GM19452 (cell line): ENCODE data around the gene DHRS3.

Experiments used
- ATAC-seq: cut with Tn5 transposase; IDR thresholded peaks from one replicate; pipeline ENCODE4 v1.9.1; 2021; ENCODE audit not compliant: unreplicated experiment

Gene DHRS3

DNA sequence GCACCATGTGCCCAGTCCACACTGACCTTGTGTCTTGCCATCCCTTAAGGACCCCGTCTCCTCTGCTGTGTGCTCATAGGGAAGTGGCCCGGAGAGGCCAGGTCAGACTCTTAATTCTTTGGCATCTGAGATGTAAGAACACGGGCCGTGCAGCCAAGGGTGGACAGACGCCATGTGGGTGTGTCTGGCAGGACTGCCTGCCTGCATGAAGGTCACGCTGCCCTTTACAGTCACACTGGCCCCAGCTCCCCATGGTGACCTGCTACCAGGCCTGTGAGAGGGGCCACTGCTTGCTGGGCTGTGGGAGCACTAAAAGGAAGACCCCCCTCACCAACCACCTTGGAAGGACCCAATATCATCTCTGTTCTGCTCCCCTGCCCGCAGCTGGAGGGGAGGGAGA, 17.7 kb downstream of the DHRS3 start:
- no peak for ATAC-seq

- ATAC-seq = no peak
Observed at GRCh38 chr1:12599657-12600056, 18.4 kb downstream of the DHRS3 start.

GRCh38 chr1:12598974-12599373, 19.0 kb downstream of the DHRS3 start:
- no peak for ATAC-seq

DNA sequence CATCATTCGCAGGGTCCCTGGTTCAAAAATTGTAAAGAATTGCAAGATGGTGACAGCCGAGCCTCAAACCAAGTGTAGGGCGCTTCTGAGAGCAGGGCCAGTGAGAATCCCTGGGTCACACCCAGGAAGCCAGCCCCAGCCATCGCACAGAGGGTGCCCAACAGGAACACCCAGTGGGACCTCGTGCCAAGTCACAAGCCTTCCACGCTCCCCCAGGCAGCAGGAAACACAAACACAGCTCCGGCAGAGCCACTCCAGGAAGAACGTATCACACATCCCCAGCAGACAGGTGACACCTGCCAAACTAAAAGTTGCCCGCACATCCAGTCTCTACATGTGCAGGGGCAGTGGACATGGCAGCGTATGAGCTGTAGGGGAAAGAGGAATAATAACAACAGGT, 20.2 kb downstream of the DHRS3 start:
- ATAC-seq = no peak

- ATAC-seq = peak; percentile 68
Observed at GRCh38 chr1:12596007-12596821, 21.8 kb downstream of the DHRS3 start.

GRCh38 chr1:12595757-12596006, 22.3 kb downstream of the DHRS3 start:
- ATAC-seq = no peak

DNA sequence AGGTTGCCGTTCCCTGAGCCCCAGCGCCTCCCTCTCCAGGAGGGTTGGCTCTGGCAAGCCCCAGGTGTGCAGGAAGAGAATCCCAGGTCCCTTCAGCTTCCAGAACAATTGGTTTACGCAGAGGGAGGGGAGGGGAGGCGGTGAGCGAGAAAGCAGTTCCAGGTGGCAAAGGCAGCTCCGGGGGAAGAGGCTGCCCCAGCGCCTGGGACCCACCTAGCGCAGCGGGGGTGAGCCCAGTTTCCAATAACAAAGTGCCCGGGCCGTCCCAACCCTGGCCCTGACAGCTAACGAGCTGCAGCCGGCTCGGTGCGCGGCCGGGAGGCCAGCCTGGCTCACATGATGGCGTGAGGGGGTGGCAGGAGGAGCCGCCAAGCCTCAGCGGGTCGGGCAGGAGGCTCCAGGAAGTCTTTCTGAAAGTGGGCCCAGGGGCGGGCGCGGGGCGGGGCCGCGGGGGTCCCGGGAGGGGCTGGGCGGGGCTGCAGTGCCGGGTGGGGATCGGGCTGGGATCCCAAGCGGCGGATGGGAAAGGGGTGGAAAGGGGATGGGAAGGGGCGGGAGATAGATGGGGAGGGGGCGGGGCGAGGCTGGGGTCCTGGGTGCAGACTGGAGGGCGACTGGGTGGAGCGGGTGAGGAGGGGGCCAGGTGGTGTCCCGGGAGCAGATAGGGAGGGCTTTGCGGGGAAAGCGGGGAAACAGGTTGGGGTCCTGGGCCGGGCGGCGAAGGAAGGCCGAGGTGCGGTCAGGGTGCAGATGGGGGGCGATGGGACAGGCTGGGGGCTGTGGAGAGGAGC, 22.8 kb downstream of the DHRS3 start:
- no peak for ATAC-seq

DNA sequence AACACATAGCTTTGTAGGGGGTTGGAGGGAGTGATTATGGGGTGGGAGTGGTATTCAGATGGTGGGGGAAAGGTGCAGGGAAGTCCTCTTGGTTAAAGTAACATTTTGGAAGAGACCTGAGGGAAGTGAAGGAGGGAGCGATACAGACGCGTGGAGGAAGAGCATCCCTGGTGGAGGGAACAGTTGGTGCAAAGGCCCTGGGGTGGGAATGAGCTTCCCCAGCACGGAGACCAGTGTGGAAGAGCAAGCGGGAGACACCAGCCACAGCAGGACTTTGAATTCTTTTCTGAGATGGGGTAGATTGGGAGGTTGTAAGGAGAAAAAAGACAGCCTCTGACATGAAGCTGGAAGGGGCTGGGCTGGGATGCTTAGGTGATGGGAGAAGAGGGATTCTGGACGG, 23.5 kb downstream of the DHRS3 start:
- ATAC-seq = no peak

GRCh38 chr1:12593621-12594066, 24.4 kb downstream of the DHRS3 start:
- no peak for ATAC-seq

DNA sequence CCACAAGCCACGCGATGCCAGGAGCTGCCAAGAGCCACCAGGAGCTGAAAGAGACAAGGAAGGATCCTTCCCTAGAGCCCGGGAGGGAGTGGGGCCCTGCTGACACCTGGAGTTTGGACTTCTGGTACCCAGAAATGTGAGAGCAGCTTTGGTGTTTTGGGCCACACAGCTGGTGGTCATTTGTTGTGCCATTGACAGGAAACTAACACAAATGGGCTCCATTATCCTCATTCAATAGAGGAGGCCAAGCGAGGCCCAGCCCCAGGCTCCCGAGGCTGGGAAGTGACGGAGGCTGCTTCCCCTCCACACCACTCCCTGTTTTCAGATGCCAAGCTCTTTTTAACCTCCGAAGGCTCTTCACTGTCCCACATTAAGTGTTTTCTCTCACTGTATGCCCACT, 25.5 kb downstream of the DHRS3 start:
- no peak for ATAC-seq

DNA sequence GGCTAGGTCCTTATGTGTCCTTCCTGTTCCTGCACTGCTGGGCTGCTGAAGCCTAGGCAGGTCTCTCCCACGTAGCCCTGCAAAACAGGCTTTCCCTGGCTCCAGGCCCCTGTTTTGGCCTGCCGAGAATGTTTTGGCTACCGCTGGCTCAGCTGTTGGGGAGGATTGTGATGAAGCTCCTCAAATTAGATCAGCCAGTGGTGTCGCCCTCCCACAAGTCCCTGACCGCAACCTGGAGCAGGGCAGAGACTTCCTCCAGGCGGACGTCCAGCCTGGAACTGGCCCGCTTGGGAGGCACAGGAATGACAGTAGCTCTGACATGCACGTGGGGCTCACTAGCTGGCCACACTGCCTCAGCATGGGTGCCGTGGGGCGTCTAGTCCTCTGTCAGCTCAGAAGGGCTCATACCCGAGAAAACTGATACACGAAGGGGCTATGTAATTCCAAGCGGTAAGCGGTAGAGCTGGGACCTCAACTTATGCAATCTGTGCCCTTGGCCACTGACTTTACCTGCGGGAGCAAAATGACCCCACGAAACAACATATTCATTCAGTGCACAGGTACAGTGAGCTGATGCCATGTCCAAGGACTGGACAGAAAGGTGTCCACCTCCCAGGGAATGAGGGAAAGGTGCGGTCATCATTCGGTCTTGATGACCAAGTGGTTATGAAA, 26.6 kb downstream of the DHRS3 start:
- ATAC-seq = no peak

DNA sequence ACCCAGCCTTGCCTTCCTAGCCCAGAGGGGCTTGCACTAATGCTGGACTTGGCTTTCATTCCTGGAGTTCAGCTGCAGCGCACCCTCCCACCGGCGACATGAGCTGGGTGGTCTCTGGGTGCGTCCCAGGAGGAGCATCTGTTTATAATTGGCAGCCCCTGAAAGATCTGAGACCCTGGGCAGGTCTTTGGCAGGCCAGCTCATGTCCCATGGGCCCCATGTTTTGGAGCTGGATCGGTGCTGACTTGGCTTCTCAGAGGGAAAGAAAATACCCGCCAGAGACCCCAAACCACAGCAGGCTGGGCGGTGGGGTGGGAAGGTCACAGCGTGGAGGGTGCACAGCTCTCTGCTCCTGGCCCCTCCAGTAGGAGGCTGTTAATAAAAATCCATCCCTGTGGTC, 29.3 kb downstream of the DHRS3 start:
- ATAC-seq = no peak

GRCh38 chr1:12587981-12588640, 29.9 kb downstream of the DHRS3 start:
- ATAC-seq = no peak

DNA sequence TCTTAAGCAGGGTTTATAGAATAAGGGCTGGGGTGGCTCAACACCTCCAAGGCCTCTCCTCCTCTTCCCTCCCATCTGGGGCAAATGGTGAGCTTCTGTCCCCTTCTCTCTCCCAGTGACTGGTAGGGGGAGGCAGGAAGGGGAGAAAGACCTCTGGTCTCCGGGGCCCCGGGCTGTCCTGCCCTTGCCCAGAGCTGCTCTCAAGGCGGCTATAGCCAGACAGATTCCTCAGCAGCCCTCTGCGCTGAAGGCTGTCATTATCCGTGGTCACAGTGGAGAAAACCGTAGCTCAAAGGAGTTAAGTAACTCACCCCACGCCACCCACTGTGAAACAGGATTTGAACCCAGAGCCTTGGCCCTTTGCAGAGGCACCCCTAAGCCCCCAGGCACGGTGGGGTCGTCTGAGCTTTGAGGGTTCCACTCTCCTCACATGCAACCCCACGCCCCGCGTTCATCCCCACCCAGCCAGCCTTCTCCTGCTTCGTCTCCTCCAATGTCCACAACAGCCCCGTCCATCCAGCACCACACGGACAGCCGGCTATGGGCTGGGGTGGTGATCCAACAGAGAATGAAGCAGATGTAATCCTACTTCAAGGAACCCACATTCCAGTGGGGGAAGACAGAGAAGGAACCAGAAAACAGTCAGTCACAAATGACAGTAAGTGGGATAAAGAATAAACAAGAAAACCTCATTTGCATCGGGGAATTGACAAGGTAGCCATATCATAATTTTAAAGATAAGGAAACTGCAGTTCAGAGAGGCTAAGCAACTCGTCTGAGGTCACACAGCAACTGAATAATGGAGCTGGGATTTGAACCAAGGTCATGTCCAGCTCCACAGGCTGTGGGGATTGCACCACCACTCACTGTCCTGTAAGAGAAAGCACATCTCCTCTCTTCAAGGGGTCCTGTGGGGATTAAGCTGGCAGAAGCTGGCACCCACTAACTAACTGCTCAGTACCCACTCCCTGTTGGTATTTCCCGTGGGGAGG, 31.8 kb downstream of the DHRS3 start:
- no peak for ATAC-seq

- ATAC-seq = no peak
Observed at GRCh38 chr1:12585536-12585935, 32.5 kb downstream of the DHRS3 start.

GRCh38 chr1:12584900-12585525, 33.0 kb downstream of the DHRS3 start:
- no peak for ATAC-seq

GRCh38 chr1:12583484-12583883, 34.5 kb downstream of the DHRS3 start:
- no peak for ATAC-seq

DNA sequence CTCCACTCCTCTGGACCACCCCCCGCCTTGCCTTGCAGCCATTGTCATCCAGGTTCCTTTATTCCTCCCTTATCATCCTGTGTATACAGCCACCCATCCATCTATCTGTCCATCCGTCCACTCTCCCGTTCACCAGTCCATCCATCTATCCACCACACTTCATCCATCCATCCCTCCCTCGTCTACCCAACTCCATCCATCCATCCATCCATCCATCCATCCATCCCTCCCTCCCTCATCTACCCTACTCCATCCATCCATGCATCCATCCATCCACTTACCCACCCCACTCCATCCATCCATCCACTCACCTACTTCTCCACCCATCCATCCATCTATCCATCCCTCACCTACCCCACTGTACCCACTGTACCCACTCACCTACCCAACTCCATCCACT, 35.4 kb downstream of the DHRS3 start:
- ATAC-seq = no peak

DNA sequence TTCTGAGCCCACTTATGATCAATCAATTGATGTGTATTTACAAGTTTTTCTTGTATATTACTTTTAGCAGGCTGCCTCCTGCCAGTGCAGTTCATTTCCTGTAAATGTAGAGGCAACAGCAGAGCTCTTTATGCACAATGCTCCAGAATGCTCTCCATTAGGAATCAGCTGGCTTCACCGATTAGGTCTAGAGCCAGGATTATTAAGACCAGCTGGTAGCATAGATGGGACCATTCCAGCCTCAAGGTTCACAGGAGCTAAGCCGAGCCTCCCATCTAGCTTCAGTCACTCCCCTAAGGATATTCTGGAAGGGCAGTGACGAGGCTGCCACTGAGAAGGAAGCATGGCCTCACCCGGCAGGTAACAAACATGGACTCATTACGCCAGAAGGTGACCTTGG, 36.8 kb downstream of the DHRS3 start:
- ATAC-seq = no peak
